H1 (cell line): ENCODE results near the gene KDM2A. TPM values are rescaled to one million over a fixed set of nuclear protein-coding genes. Genes with fewer than 3 reads are reported as not detected.

ENCODE experiments used
- ATF3 ChIP-seq: IDR thresholded peaks from 2 replicates; pipeline ENCODE4 v1.6.1; 2011; ENCODE audit warnings: low read depth, mild to moderate bottlenecking, low read length; ENCODE audit not compliant: insufficient read depth
- BCL11A ChIP-seq, 2 experiments: IDR thresholded peaks; one replicate each; pipeline ENCODE4 v1.6.1; 2011; ENCODE audit warnings: low read depth in 2 of 2, low read length in 2 of 2, mild to moderate bottlenecking in 2 of 2
- CHD2 ChIP-seq: IDR thresholded peaks from 2 replicates; pipeline ENCODE4 v1.6.1; 2012; ENCODE audit warnings: low read length, improper control_type of control experiment
- CTBP2 ChIP-seq: IDR thresholded peaks from 2 replicates; pipeline ENCODE4 v1.7.0; 2011; ENCODE audit warnings: borderline replicate concordance, mild to moderate bottlenecking, moderate library complexity, mixed read lengths, low read length; ENCODE audit not compliant: insufficient read depth, insufficient read length
- EP300 ChIP-seq, 2 experiments: IDR thresholded peaks; 1 replicate in 1 of 2; 2 replicates in 1 of 2; pipeline ENCODE4 v1.6.1; 2011 to 2012; ENCODE audit warnings: low read depth in 2 of 2, low read length in 2 of 2, mild to moderate bottlenecking in 2 of 2, borderline replicate concordance in 1 of 2, inconsistent platforms in 1 of 2, moderate library complexity in 1 of 2
- GTF2F1 ChIP-seq: IDR thresholded peaks from 2 replicates; pipeline ENCODE4 v1.6.1; 2012; ENCODE audit warnings: low read depth, low read length, improper control_type of control experiment, borderline replicate concordance
- JUN ChIP-seq: IDR thresholded peaks from 2 replicates; pipeline ENCODE4 v1.6.1; 2011; ENCODE audit warnings: low read depth, mild to moderate bottlenecking, improper control_type of control experiment, low read length
- KDM1A ChIP-seq: fragments of 200-600, 300-600 bp; sonication (generic); IDR thresholded peaks from 2 replicates; pipeline ENCODE4 v1.7.1; 2016; ENCODE audit warnings: mild to moderate bottlenecking, low read length, borderline replicate concordance
- KDM5A ChIP-seq: fragments of 200-600 bp; IDR thresholded peaks from 2 replicates; pipeline ENCODE4 v1.7.1; 2012; ENCODE audit warnings: mild to moderate bottlenecking, low read length, inconsistent platforms, mixed read lengths
- RAD21 ChIP-seq, 2 experiments: IDR thresholded peaks in 1 of 2; conservative IDR thresholded peaks in 1 of 2; 2 replicates each; pipeline ENCODE4 v1.6.1; 2011; ENCODE audit warnings: low read depth in 2 of 2, low read length in 2 of 2, improper control_type of control experiment in 1 of 2, inconsistent platforms in 1 of 2, mild to moderate bottlenecking in 1 of 2, moderate library complexity in 1 of 2
- RXRA ChIP-seq: IDR thresholded peaks from 2 replicates; pipeline ENCODE4 v1.6.1; 2011; ENCODE audit warnings: low read depth, mild to moderate bottlenecking, low read length, moderate library complexity; ENCODE audit not compliant: insufficient read depth
- SAP30 ChIP-seq: fragments of 300-600 bp; sonication (generic); IDR thresholded peaks from 2 replicates; pipeline ENCODE4 v1.7.1; 2012; ENCODE audit warnings: low read length, moderate library complexity, mild to moderate bottlenecking, inconsistent platforms; ENCODE audit not compliant: insufficient read depth, insufficient replicate concordance
- SIX5 ChIP-seq: IDR thresholded peaks from 2 replicates; pipeline ENCODE4 v1.6.1; 2011; ENCODE audit warnings: mild to moderate bottlenecking, low read depth, low read length
- SP2 ChIP-seq: IDR thresholded peaks from 2 replicates; pipeline ENCODE4 v1.6.1; 2012; ENCODE audit warnings: mild to moderate bottlenecking, low read length, inconsistent platforms
- SP4 ChIP-seq: IDR thresholded peaks from 2 replicates; pipeline ENCODE4 v1.6.1; 2012; ENCODE audit warnings: low read length, inconsistent platforms
- SUZ12 ChIP-seq: fragments of 200-600 bp; sonication (generic); IDR thresholded peaks from 2 replicates; pipeline ENCODE4 v1.6.1; 2012; ENCODE audit warnings: mild to moderate bottlenecking, inconsistent platforms, low read length, moderate library complexity, mixed read lengths
- TAF1 ChIP-seq: IDR thresholded peaks from 2 replicates; pipeline ENCODE4 v1.6.1; 2011; ENCODE audit warnings: mild to moderate bottlenecking, low read depth, low read length
- polyA plus RNA-seq, 7 experiments: library from polyadenylated mRNA; depleted of rRNA in 3 of 7; stranded (reverse) in 5 of 7; unstranded in 2 of 7; fragments of >200 nt in 5 of 7; fragments of 200-250 nt in 2 of 7; gene quantifications; 1 replicate in 5 of 7; 2 replicates in 1 of 7; 4 replicates in 1 of 7; pipeline versions ENCODE4 v1.2.1 to v1.2.3, GENCODE V29; 2011 to 2013; ENCODE audit warnings: missing spikeins in 2 of 7, mixed read lengths in 2 of 7
- total RNA-seq: library from RNA; stranded (reverse); fragmentation: NEBNext Ultra II Directional; extraction: Animal tissue kit (Norgen Biotek cat#: 25700); gene quantifications from 2 replicates; pipeline ENCODE4 v1.2.1, GENCODE V29; 2021

Gene KDM2A
- total and polyA plus RNA-seq, 2 of the 8 experiments (the other 6 are each of a cell fraction or from before 2014, with no cell fraction given): 55.4 to 66.2 TPM

- TF ChIP-seq EP300 (IDR thresholded peaks at IDR 0.05; ENCODE audit: borderline replicate concordance in 1 of 2, low read depth in 2 of 2, low read length in 2 of 2): no peak
- TF ChIP-seq TAF1: peak; percentile 67
- no peak for TF ChIP-seq CTBP2
- TF ChIP-seq KDM1A: no peak
- TF ChIP-seq KDM5A: no peak
- no peak for TF ChIP-seq SAP30
- no peak for TF ChIP-seq SUZ12
- no peak for TF ChIP-seq BCL11A (IDR thresholded peaks at IDR 0.05; ENCODE audit: low read depth in 2 of 2, low read length in 2 of 2)
- no peak for TF ChIP-seq GTF2F1
- no peak for TF ChIP-seq CHD2
- TF ChIP-seq JUN: no peak
- peak; percentile 48 to 80; a peak in 3 of 4 replicates for TF ChIP-seq RAD21 (IDR thresholded peaks at IDR 0.05 in 1 of 2, conservative IDR thresholded peaks at IDR 0.05 in 1 of 2; ENCODE audit: low read depth in 2 of 2, low read length in 2 of 2)
- TF ChIP-seq SP4: peak; percentile 65; the same call in 1 of the 2 replicates
- no peak for TF ChIP-seq SP2
- no peak for TF ChIP-seq SIX5
- TF ChIP-seq RXRA: no peak
- no peak for TF ChIP-seq ATF3
These were observed 169.6 kb downstream of the KDM2A start (continued) for GRCh38 chr11:67288452-67289225.
